ENCODE measurements around the gene TMEM117. TPM values are rescaled to one million over a fixed set of nuclear protein-coding genes. Genes with fewer than 3 reads are reported as not detected.

The TMEM117 gene
- total and polyA plus RNA-seq, 7 donors, result 2.3 to 21.4 (median 17.5) TPM

GRCh38 chr12:44127966-44128710 lies 292.3 kb downstream of the TMEM117 start:
- no peak overlapping the region for H3K27ac ChIP-seq
- TF ChIP-seq EP300 (IDR thresholded peaks at IDR 0.05) (no peak), POLR2A (IDR thresholded peaks at IDR 0.05) (no peak), CTCF (IDR thresholded peaks at IDR 0.05) (no peak), POLR2AphosphoS5 (IDR thresholded peaks at IDR 0.05) (no peak)
- H3K27me3 ChIP-seq, result no peaks in the 10 kb centered on the region
- H3K4me3 ChIP-seq, result no peak overlapping the region
- 91 to 96% methylated on average over 1 of the region's 1 CpG for WGBS, 2 donors
- no peaks in the 10 kb centered on the region for H3K36me3 ChIP-seq
- no peak for DNase-seq
- intact Hi-C loops (cut with DNase I), result no loop called here
- no peaks in the 10 kb centered on the region for H3K9me3 ChIP-seq
- H3K4me1 ChIP-seq, result peaks cover 0 to 7% (median 0%) of the 10 kb centered on the region in 4 donors

- H3K27ac ChIP-seq, result no peak overlapping the region
- intact Hi-C loops (cut with DNase I), result no loop called here
- DNase-seq, result no peak
- 94 to 95% methylated on average over 3 of the region's 3 CpGs for WGBS, 2 donors
- no peak overlapping the region for H3K4me3 ChIP-seq
- no peaks in the 10 kb centered on the region for H3K36me3 ChIP-seq
- H3K27me3 ChIP-seq, result no peaks in the 10 kb centered on the region
- H3K9me3 ChIP-seq, result no peaks in the 10 kb centered on the region
- TF ChIP-seq POLR2A (IDR thresholded peaks at IDR 0.05) (no peak), EP300 (IDR thresholded peaks at IDR 0.05) (no peak), CTCF (IDR thresholded peaks at IDR 0.05) (no peak), POLR2AphosphoS5 (IDR thresholded peaks at IDR 0.05) (no peak)
- no peaks in the 10 kb centered on the region for H3K4me1 ChIP-seq
Measured at GRCh38 chr12:44143175-44143574, 307.3 kb downstream of the TMEM117 start.

- peaks cover 0 to 4% (median under 1%) of the 10 kb centered on the region in 4 donors for H3K4me1 ChIP-seq
- TF ChIP-seq POLR2A (IDR thresholded peaks at IDR 0.05) (no peak), POLR2AphosphoS5 (IDR thresholded peaks at IDR 0.05) (no peak), EP300 (IDR thresholded peaks at IDR 0.05) (no peak), CTCF (IDR thresholded peaks at IDR 0.05) (no peak)
- 87 to 95% methylated on average over 2 of the region's 2 CpGs for WGBS, 2 donors
- no peak overlapping the region for H3K27ac ChIP-seq
- H3K36me3 ChIP-seq, result no peaks in the 10 kb centered on the region
- intact Hi-C loops (cut with DNase I), result no loop called here
- no peak overlapping the region for H3K4me3 ChIP-seq
- DNase-seq, result no peak
- H3K9me3 ChIP-seq, result no peaks in the 10 kb centered on the region
- H3K27me3 ChIP-seq, result no peaks in the 10 kb centered on the region
Measured at GRCh38 chr12:44148936-44149335, 313.1 kb downstream of the TMEM117 start.

GRCh38 chr12:44154128-44154527 lies 318.2 kb downstream of the TMEM117 start:
- H3K4me1 ChIP-seq, result peaks cover 0 to 14% (median 2%) of the 10 kb centered on the region in 4 donors
- no peak for DNase-seq
- H3K4me3 ChIP-seq, result peak overlapping the region in 2 of 4 donors; percentile 10 to 17
- WGBS, 2 donors, result 82 to 89% methylated on average over 5 of the region's 5 CpGs
- no peaks in the 10 kb centered on the region for H3K27me3 ChIP-seq
- intact Hi-C loops (cut with DNase I), result no loop called here
- H3K9me3 ChIP-seq, result no peaks in the 10 kb centered on the region
- no peaks in the 10 kb centered on the region for H3K36me3 ChIP-seq
- TF ChIP-seq EP300 (IDR thresholded peaks at IDR 0.05), result no peak
- no peak for TF ChIP-seq POLR2AphosphoS5 (IDR thresholded peaks at IDR 0.05)
- no peak for TF ChIP-seq CTCF (IDR thresholded peaks at IDR 0.05)
- no peak for TF ChIP-seq POLR2A (IDR thresholded peaks at IDR 0.05)
- no peak overlapping the region for H3K27ac ChIP-seq

Measured in sigmoid colon (tissue), 7 donors.